Hepatocyte (in vitro differentiated cells): Measurements from ENCODE around the gene APOBEC2. TPM values are rescaled to one million over a fixed set of nuclear protein-coding genes. Genes with fewer than 3 reads are reported as not detected.

Experiments
- DNase-seq: peaks from one replicate; pipeline ENCODE4 v3.0.0-alpha.2; 2016; ENCODE audit warnings: low spot score
- H2AFZ ChIP-seq: fragments of 200-600 bp; sonication (generic); 2 replicates; pipeline ENCODE4 v1.6.0; 2016; ENCODE audit warnings: antibody characterized with exemption, mild to moderate bottlenecking
- H3K27ac ChIP-seq: fragments of 200-600 bp; sonication (generic); 2 replicates; pipeline ENCODE4 v1.5.1; 2016; ENCODE audit warnings: mild to moderate bottlenecking
- H3K27me3 ChIP-seq: fragments of 200-600 bp; sonication (generic); 2 replicates; pipeline ENCODE4 v1.6.1; 2016
- H3K36me3 ChIP-seq: fragments of 200-600 bp; sonication (generic); replicated peaks from 2 replicates; pipeline ENCODE4 v1.5.1; 2016; ENCODE audit warnings: low read depth; ENCODE audit not compliant: insufficient read depth
- H3K4me1 ChIP-seq: fragments of 200-600 bp; sonication (generic); 2 replicates; pipeline ENCODE4 v1.5.1; 2016; ENCODE audit warnings: mild to moderate bottlenecking, moderate library complexity; ENCODE audit not compliant: insufficient read depth
- H3K4me2 ChIP-seq: fragments of 200-600 bp; sonication (generic); 2 replicates; pipeline ENCODE4 v1.6.0; 2016
- H3K4me3 ChIP-seq: fragments of 200-600 bp; sonication (generic); 2 replicates; pipeline ENCODE4 v1.5.1; 2016; ENCODE audit warnings: mild to moderate bottlenecking
- H3K79me2 ChIP-seq: fragments of 200-600 bp; sonication (generic); 2 replicates; pipeline ENCODE4 v1.6.0; 2017; ENCODE audit warnings: mild to moderate bottlenecking
- H3K9me2 ChIP-seq: fragments of 200-600 bp; sonication (generic); replicated peaks from 2 replicates; pipeline ENCODE4 v1.6.0; 2017; ENCODE audit warnings: mild to moderate bottlenecking; ENCODE audit not compliant: insufficient read depth
- H3K9me3 ChIP-seq: fragments of 200-600 bp; sonication (generic); 2 replicates; pipeline ENCODE4 v1.5.1; 2016; ENCODE audit warnings: low read depth, mild to moderate bottlenecking
- H4K20me1 ChIP-seq: fragments of 200-600 bp; sonication (generic); 2 replicates; pipeline ENCODE4 v1.6.0; 2016; ENCODE audit warnings: mild to moderate bottlenecking; ENCODE audit not compliant: insufficient read depth, poor library complexity, severe bottlenecking
- EZH2 ChIP-seq: fragments of 200-600 bp; sonication (generic); IDR thresholded peaks from 2 replicates; pipeline ENCODE4 v1.6.1; 2016; ENCODE audit warnings: antibody characterized with exemption, mild to moderate bottlenecking, borderline replicate concordance
- EZH2phosphoT487 ChIP-seq: fragments of 200-600 bp; sonication (generic); IDR thresholded peaks from one replicate; pipeline ENCODE4 v1.6.1; 2018; ENCODE audit warnings: antibody characterized with exemption, mild to moderate bottlenecking, low read depth, moderate library complexity; ENCODE audit not compliant: unreplicated experiment, severe bottlenecking
- WGBS: methylation state at CpG from one replicate; pipeline ENCODE4 v1.1.6; 2016; ENCODE audit warnings: low lambda C conversion rate; ENCODE audit errors: missing lambda C conversion rate; 5-methylcytosine and 5-hydroxymethylcytosine counted together
- polyA plus RNA-seq: library from polyadenylated mRNA; unstranded; fragments of >200 nt; fragmentation: Nextera tagmentation; extraction: Ambion mirVana; gene quantifications from 2 replicates; pipeline ENCODE4 v1.2.1, GENCODE V29; 2016
- total RNA-seq: library from RNA; depleted of rRNA; stranded (reverse); fragments of >200 nt; gene quantifications from 2 replicates; pipeline ENCODE4 v1.2.3, GENCODE V29; 2014
- TF ChIP-seq, protein P1 (sequence below): fragments of 200-600 bp; sonication (generic); IDR thresholded peaks from 2 replicates; pipeline ENCODE4 v1.5.1; 2016; ENCODE audit warnings: antibody characterized with exemption, mild to moderate bottlenecking; ENCODE audit not compliant: poor library complexity

The APOBEC2 gene
- total and polyA plus RNA-seq, 2 experiments from 2014 or later, result 2.8 to 2.9 TPM

DNA sequence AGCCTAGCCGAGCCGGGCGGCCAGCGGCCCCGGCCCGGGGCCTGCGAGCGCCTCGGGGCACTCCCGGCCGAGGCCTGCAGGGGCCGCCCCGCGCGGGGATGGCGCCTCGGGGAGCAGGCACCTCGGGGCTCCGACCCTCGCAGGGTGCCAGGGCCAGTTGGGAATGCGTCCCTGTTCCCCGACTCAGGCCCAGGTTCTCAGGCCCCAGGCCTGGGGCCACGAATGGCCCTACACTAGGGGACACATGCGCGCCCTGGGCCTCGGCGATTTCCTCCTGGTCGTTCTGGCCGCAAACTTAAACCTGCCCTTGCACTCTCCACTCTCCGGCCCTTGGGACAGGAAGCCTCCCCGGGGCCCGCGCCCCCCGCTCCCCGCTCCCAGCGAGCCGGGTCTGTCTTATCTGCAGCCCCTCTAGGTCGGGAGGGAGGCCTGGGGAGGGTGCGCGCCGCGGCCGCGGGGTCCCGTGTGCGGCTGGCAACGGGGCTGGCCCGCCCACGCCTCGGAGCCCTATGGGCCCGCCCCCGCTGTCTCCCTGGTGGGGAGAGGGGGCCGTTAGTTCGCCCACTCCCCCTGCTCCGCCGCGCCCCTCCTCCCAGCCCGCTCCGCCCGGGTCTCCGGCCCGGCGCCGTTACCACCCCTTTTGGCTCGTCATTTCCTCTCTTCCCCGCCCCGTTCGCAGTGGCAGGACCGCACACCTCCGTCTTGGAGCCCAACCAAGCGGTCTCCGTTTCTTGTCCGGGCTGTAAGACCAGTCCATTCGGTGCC is 20.4 kb downstream of the APOBEC2 start:
- Histone ChIP-seq H3K27ac (peak overlapping the region; percentile 99), H3K4me2 (peak overlapping the region; percentile 93), H3K4me1 (peaks cover 15% of the 10 kb centered on the region), H2AFZ (peak overlapping the region; percentile 61), H3K9me3 (no peaks in the 10 kb centered on the region), H3K36me3 (no peaks in the 10 kb centered on the region), H3K9me2 (no peaks in the 10 kb centered on the region), H4K20me1 (peaks cover 32% of the 10 kb centered on the region), H3K79me2 (peaks cover 58% of the 10 kb centered on the region), H3K4me3 (peak overlapping the region; percentile 88), H3K27me3 (no peaks in the 10 kb centered on the region)
- peak; percentile 92 for DNase-seq
- no peak for TF ChIP-seq EZH2
- no peak for TF ChIP-seq EZH2phosphoT487
- TF ChIP-seq, protein P1, sequence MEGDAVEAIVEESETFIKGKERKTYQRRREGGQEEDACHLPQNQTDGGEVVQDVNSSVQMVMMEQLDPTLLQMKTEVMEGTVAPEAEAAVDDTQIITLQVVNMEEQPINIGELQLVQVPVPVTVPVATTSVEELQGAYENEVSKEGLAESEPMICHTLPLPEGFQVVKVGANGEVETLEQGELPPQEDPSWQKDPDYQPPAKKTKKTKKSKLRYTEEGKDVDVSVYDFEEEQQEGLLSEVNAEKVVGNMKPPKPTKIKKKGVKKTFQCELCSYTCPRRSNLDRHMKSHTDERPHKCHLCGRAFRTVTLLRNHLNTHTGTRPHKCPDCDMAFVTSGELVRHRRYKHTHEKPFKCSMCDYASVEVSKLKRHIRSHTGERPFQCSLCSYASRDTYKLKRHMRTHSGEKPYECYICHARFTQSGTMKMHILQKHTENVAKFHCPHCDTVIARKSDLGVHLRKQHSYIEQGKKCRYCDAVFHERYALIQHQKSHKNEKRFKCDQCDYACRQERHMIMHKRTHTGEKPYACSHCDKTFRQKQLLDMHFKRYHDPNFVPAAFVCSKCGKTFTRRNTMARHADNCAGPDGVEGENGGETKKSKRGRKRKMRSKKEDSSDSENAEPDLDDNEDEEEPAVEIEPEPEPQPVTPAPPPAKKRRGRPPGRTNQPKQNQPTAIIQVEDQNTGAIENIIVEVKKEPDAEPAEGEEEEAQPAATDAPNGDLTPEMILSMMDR, result peak; percentile 36
- WGBS, result under 1% methylated on average over 43 of the region's 74 CpGs

DNA sequence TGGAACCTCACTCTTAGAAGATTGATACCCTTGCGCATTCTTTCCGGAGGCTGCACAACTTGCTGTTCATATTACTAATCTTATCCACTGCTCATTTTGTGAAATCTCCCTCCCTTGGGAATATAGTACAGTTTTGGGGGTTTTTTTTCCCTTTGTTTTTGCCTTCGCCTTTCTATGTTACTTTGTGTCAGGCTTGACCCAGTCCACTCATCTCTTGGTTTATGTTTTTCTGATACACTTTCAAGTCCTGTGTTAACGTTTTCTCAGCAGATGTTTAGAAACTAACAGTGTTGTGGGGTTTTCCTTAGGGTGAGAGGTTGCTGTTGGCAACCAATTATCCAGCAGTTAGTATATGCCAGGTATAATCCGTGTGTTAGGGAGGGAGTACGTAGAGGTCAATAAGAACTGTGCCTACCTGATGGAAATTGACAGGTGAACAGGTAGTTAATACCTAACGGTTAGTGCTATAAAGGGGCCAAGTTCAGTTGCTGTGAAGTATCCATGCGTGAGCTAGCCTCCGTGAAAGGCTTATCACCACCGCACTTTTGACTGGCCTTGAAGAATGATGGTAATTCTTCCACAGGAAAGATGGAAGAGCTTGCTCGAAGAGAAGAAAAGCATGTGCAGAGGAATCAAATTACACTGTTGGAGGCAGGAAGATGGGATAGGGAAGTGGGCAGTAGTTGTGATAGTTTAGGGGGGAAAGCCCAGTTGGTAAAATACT is 21.1 kb downstream of the APOBEC2 start:
- Histone ChIP-seq H3K4me1 (peaks cover 15% of the 10 kb centered on the region), H3K27me3 (no peaks in the 10 kb centered on the region), H2AFZ (peak overlapping the region; percentile 61), H4K20me1 (peaks cover 39% of the 10 kb centered on the region), H3K9me2 (no peaks in the 10 kb centered on the region), H3K79me2 (peaks cover 66% of the 10 kb centered on the region), H3K9me3 (no peaks in the 10 kb centered on the region), H3K36me3 (no peaks in the 10 kb centered on the region), H3K27ac (peak overlapping the region; percentile 99), H3K4me3 (peak overlapping the region; percentile 88), H3K4me2 (peak overlapping the region; percentile 93)
- peak; percentile 49 for DNase-seq
- TF ChIP-seq EZH2phosphoT487, result no peak
- TF ChIP-seq, protein P1, result no peak
- no peak for TF ChIP-seq EZH2
- WGBS, result 2% methylated on average over 11 of the region's 11 CpGs

DNA sequence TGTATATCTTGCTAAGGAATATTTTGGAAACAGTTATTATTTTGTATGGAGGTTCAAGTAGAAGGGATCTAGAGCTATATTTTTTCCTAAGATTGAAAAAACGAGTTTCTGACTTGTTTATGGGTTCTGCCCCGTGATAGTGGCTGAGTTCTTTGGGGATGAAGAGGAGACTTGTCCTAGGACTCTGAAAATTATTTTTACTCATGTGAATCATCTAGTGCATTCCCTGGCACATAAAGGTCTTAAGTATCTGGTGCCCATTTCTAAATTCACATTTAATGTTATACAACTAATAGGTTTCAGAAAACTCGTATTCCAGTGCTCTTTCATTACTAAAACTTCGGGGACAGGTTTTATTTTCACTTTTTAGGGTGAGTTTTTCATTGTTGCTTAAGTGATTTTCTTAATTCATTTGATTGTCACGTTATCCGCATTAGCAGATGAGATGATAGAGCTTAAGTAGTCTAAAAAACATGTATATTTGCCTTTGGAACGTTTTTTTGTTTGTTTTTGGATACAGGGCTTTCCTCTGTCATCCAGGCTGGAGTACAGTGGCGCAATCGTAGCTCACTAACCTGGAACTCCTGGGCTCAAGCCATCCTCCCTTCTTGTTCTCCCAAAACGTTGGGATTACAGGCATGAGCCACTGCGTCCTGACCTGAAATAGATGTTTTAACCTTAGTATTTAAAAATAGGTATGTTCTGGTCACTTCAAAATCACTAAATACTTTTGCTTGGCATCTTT is 21.9 kb downstream of the APOBEC2 start:
- H3K4me3 ChIP-seq, result no peak overlapping the region
- peaks cover 71% of the 10 kb centered on the region for H3K79me2 ChIP-seq

More for the DNA sequence above, 21.9 kb downstream of the APOBEC2 start:
- no peaks in the 10 kb centered on the region for H3K9me2 ChIP-seq
- 44% methylated on average over 11 of the region's 11 CpGs for WGBS
- TF ChIP-seq, protein P1, result no peak
- TF ChIP-seq EZH2 (no peak), EZH2phosphoT487 (no peak)
- no peak overlapping the region for H2AFZ ChIP-seq
- peak overlapping the region; percentile 99 for H3K27ac ChIP-seq
- no peak for DNase-seq
- peaks cover 46% of the 10 kb centered on the region for H4K20me1 ChIP-seq
- no peaks in the 10 kb centered on the region for H3K27me3 ChIP-seq
- no peaks in the 10 kb centered on the region for H3K36me3 ChIP-seq
- no peaks in the 10 kb centered on the region for H3K9me3 ChIP-seq
- peaks cover 15% of the 10 kb centered on the region for H3K4me1 ChIP-seq
- peak overlapping the region; percentile 93 for H3K4me2 ChIP-seq
